Measurements from ENCODE around the gene SNCA.

SNCA gene

DNA sequence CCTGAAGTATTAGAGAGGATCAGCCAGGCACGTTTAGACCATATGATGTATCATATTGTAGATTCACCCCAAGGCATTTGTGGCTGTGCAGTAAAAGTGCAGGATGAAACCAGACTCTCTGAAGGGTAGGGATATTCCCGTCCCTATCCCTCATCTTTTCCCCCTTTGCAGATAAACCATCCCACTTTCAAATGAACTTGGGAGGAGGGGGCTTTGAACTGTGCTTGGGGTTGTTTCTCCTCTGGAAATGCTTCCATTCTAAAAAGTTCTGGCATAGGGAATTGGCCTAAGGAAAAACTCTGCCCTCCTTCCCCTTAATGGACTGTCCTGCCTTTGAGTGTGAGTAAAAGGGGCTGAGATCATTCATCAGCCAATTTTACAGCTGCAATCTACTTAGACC, 23.8 kb downstream of the SNCA start:
- no peak for DNase-seq (ENCODE audit: low spot score)

- DNase-seq (ENCODE audit: low spot score), result no peak
Measured at GRCh38 chr4:89807441-89808140, 29.4 kb downstream of the SNCA start.

GRCh38 chr4:89805297-89805696, 31.7 kb downstream of the SNCA start:
- DNase-seq (ENCODE audit: low spot score), result no peak

GRCh38 chr4:89803915-89804314, 33.0 kb downstream of the SNCA start:
- DNase-seq (ENCODE audit: low spot score), result no peak

GRCh38 chr4:89803036-89803435, 33.9 kb downstream of the SNCA start:
- no peak for DNase-seq (ENCODE audit: low spot score)

DNA sequence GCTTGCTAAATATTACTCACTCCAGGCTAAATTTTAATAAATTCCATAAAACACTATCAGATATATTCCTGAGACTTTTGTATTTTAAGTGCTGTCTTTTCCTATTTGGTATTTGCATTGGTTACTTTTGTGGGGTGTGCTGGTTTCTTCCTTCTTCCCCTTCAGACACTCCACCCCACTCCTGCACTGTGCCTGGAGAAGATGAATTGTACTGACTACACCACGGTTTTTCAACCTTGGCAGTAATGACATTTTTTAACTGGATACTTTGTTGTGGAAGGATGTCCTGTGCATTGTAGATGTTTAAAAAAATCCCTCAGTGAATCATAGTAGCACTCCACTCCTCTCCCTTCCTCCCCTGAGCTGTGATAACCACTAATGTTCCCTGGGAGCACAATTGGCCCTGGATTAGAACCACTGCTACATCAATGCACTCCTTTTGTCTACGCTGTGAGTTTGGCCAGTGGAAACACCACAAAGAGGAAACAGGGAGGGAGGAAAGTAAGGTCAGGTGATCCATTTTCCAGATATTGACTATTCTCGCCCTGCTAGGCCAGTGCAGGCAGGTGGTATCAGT, 36.3 kb downstream of the SNCA start:
- no peak for DNase-seq (ENCODE audit: low spot score)

GRCh38 chr4:89800012-89800516, 36.9 kb downstream of the SNCA start:
- DNase-seq (ENCODE audit: low spot score), result no peak

GRCh38 chr4:89799071-89799470, 37.9 kb downstream of the SNCA start:
- no peak for DNase-seq (ENCODE audit: low spot score)

DNA sequence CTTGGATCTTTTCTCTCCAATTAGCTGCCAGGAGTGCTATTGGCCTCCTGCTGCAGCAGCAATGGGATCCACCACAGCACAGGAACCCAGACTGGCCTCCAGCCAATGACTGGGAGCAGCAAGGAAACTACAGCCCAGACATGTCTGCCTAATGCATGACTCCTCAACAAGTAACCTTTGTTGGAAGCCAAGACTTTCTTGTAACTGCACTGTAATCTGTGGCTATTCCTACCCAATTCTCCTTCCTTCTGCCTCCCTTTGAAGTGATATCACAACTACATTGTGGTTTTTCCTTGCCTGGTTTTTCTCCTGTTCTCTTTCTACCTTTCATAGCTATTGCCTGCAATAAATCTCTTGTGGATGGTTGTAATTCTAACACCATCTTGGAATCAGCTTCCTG, 39.8 kb downstream of the SNCA start:
- no peak for DNase-seq (ENCODE audit: low spot score)

DNA sequence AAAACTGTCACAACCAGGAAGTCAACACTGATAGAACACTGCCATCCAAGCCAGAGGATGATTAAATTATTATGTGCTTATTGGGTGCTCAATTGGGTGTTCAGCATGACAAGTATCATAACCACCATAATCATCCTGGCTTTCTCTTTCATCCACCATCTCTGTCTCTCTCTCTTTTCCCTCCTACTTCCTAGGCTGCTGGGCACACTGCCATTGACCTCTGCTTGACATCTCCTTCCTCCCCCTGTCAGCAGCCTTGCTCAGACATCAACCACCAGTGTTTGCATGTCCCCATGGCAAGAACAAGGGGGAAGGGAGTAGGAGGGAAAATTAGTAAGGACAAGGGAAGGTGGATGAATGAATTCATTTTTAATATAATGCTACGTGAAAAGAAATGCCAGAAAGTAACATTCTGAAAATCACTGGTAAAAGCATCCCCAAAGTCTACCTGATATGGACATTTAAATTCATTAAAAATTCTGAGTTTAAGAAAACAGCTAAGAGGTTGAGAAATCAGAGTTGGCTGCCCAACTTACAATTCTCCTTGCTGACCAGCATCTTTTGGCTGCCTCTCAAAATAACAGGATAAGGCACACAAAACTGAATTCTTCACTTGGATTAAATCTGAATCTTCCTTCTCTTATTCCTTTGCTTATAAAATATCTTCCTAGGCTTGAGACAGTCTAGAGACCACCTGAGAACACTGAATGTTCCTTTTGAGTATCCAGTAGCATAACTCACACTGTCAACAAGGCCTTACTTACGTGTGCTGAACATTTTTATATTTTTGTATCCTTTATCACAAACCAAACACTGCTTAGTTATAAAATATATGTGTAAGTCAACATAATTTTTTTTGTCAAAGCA, 48.5 kb downstream of the SNCA start:
- DNase-seq (ENCODE audit: low spot score), result no peak

DNA sequence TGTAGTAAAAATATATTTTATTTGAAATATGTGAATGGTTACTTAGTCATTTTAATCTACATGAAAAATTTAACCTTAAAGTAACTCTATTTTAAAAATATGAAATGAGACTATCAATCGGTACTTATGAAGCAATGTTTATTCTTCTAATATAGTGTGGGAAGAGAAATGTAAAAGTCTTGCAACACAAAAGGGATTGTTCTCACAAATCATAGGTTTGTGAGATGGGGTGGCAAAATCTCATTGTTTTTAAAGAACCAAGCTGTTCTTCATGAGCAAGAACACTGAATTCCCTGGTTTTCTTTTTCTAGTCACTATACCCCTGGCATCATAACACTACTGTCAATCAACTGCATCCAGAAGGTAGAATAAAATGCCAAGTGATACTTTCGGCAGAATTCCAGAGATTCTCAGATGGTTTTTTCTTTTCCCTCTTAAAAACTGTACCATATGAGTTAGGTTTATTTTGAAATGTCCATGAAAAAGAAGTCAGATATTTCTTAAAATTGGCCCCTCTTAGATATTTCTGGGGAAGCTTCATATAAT, 52.2 kb downstream of the SNCA start:
- no peak for DNase-seq (ENCODE audit: low spot score)

- no peak for DNase-seq (ENCODE audit: low spot score)
Measured at GRCh38 chr4:89781321-89781720, 55.6 kb downstream of the SNCA start.

- DNase-seq (ENCODE audit: low spot score), result no peak
Measured at GRCh38 chr4:89773805-89774204, 63.2 kb downstream of the SNCA start.

DNA sequence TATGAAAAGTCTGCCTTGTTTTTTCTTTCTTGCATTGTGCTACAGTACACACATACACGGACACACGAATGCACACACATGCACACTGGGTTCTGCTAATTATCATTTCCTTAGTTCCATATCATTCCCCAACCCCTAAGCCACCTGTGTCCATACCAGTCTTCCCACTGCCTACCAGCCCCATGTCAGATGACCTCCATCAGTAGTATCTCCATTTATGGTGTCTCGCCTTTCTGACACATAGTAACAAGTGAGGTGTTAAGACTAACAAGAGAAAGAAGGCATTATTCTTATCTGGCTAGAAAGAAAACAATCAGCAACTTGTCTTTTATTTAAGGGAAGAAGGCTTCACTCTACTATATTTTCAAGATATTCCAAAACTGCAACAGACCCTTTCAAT, 67.1 kb downstream of the SNCA start:
- DNase-seq (ENCODE audit: low spot score), result no peak

DNA sequence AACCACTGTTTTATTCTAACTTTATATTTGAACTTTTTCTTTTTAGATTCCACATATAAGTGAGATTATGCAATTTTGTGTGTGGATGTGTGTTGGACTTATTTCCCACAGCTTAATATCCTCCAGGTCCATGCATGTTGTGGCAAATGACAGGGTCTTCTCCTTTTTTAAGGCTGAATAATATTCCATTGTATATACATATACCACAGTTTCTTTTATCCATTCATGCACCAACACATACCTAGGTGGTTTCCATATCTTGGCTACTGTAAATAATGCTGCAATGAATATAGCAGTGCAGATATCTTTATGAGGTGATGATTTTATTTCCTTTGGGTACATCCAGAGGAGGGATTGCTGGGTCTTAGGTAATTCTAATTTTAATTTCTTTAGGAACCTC, 69.0 kb downstream of the SNCA start:
- DNase-seq (ENCODE audit: low spot score), result no peak

- DNase-seq (ENCODE audit: low spot score), result peak; percentile 18
Measured at GRCh38 chr4:89765966-89766365, 71.0 kb downstream of the SNCA start.

DNA sequence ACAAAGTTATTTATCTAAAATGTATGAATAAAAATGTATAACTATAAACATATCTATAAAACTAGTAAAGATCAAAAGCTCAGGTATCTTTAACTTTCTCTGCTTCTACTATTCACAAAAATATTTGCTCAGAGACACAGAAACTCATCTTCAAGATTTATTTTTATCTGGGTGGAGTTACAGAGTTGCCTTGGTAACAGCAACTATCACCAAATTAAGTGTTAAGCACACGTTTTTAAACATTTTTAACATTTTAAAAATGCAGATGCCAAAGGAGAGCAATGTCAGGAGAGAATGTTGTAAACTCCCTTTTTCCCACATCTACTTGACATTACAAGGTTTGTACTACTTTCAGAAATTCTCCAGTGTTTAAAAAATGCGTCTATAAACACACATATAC, 71.4 kb downstream of the SNCA start:
- DNase-seq (ENCODE audit: low spot score), result no peak

- DNase-seq (ENCODE audit: low spot score), result no peak
Measured at GRCh38 chr4:89762311-89762710, 74.7 kb downstream of the SNCA start.

- DNase-seq (ENCODE audit: low spot score), result no peak
Measured at GRCh38 chr4:89759426-89759825, 77.5 kb downstream of the SNCA start.

DNA sequence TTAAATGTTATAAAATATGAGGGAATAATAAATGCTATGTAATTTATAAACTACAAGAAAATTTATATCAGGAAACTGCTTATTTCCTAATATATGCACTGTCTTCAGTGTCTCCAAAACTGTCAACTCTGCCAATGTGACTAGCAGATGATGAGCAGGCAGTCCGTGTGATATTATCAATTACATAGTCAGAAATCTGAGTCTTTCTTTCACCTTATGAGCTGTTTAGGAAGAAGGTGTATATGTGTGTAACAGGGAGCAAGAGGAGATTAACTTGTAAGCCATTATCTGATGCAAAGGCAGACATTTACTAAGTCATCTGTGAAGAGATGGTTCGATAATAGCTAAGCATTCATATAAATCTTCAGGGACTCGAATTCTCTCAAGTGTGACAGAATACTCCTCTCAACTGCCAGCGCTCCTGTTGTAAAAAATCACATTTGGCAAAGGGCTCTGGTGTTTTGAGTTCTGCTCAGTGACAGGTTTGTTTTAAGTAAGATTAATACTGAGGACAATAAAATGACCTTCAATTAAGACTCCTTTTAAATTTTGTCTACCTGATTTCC, 79.7 kb downstream of the SNCA start:
- no peak for DNase-seq (ENCODE audit: low spot score)

DNA sequence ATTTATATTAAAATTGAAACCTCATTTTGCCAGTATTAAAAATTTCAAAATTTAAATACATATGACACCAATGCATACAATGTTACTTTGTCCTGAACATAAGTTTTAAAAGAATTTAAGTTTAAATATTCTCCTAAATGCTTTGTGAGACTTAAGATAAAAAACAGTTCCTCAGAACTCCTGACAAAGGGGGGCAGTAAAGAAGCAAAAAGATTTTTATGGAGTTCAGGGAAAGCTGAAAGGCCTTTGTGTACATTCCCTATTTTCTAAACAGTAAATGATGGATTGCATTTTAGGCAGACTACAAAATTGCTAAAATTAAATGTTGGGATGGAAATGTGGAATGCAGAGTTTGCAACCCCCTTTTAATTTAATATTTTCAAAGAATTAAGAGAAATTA, 81.7 kb downstream of the SNCA start:
- no peak for DNase-seq (ENCODE audit: low spot score)

DNA sequence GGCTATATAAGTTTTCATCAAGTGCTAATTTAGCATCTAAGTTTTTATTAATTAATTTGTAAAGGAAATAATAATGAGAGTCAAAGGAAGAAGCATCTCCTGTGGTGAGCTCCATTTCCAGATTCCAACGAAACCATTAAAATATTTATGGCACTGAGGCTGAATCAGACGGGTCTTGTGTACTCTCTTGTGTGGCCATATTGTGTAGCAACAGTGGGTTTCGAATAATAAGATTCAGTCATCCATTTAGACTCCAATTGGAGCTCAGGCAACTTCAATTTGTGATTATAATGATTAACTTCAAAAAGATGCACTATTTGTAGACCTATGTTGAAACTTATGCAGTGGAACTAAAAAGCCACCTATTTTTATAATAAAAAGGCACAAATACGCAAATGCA, 82.4 kb downstream of the SNCA start:
- no peak for DNase-seq (ENCODE audit: low spot score)

Data from hematopoietic multipotent progenitor cell treated with erythropoietin and hydrocortisone succinate and interleukin-3 and kit ligand, for 15 days (in vitro differentiated cells).